Measurements from ENCODE around the gene LILRA1.
"Not testable (repeated sequence)": the region's sequence is repeated elsewhere in the genome, so short reads cannot be mapped to it uniquely, and the experiment has no call there.

The LILRA1 gene

DNA sequence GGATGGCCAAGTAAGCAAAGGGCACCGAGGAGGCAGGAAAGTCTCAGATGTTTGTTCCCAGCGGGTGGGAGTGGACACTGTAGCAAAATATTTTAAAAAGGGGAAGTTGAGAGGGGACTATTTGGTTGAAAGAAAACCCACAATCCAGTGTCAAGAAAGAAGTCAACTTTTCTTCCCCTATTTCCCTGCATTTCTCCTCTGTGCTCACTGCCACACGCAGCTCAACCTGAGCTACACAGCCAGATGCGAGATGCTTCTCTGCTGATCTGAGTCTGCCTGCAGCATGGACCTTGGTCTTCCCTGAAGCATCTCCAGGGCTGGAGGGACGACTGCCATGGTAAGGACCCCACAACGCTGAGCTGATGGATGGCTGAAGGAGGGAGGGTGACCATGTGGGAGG, at the start of gene LILRA1:
TSS of gene LILRA1 (plus strand) at position 188 of the 400 bp plus-strand sequence. CDS start 613 bp downstream, outside the sequence.
- not testable (repeated sequence) for DNase-seq (ENCODE audit: low read depth)

DNA sequence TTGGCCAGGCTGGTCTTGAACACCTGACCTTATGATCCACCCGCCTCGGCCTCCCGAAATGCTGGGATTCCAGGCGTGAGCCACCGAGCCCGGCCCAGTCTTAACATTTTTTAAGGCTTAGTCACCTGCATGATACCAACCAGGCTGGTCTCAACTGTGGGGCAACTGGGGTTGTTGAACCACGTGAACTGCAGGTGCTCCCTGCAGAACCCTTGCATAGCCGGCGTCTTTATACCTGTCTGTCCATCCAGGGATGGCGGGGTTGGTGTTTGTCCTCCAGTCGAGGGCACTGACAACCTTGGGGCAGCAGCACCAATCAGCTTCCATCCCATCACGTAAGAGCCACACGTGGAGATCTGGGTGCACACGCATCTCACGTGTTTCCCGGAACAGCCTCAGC, 44.6 kb upstream of the LILRA1 start:
- no peak for DNase-seq (ENCODE audit: low read depth)

- no peak for DNase-seq (ENCODE audit: low read depth)
These were observed 44.2 kb upstream of the LILRA1 start for GRCh38 chr19:54549224-54549623.

GRCh38 chr19:54551293-54551692, 42.1 kb upstream of the LILRA1 start:
- DNase-seq (ENCODE audit: low read depth): no peak

DNA sequence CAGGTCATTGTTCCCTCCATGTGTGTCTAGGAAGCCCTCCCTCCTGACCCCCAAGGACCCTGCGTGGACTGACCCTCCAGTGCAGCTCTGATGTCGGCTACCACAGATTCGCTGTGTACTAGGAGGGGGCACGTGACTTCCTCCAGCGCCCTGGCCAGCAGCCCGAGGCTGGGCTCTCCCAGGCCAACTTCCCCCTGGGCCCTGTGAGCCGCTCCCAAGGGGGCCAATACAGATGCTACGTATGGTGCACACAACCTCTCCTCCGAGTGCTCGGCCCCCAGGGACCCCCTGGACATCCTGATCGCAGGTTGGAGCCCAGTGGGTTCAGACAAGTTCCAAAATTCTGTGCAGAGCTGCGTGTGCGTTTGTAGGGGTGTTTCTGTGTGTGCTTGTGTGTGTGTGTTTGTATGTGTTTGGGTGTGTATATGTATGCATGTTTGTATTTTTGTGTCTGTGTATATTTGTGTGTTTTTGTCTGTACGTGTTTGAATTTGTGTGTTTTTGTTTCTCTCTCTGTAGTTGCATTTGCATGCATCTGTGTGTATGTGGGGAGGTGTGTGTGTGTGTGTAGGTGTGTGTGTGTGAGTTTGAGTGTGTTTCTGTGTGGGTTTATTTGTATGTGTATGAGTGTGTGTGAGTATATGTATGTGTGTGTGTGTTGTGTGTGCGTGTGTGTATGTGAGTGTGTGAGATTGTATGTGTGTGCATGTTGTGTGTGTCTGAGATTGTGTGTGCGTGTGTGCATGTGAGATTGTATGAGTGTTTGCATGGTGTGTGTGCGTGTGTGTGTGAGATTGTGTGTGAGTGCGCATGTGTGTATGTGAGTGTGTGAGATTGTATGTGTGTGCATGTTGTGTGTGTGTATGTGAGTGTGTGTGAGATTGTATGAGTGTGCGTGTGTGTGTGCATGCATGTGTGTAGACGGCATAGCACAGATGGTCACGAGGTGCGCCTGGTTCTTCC, 41.2 kb upstream of the LILRA1 start:
- no peak for DNase-seq (ENCODE audit: low read depth)

DNA sequence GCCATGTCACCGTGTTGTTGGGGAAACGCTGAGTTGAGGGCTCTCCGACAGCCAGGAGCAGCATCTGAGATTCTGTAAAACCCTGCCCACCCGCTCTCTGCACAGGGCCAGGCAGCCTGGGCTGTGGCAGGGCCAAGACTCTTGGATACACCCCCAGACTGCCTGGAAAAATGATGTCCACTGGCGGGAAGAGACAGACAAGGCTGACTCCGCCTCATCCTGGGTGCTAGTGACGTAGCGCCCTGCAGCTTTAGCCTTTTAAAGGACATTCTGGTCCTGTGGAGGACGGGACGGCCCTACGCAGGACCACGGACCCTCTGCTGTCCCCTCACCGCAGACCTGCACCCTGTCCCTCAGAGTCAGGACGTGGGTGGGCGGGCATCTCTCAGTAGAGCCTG, 40.5 kb upstream of the LILRA1 start:
- DNase-seq (ENCODE audit: low read depth): no peak

- DNase-seq (ENCODE audit: low read depth): no peak
These were observed 39.4 kb upstream of the LILRA1 start for GRCh38 chr19:54554006-54554405.

DNA sequence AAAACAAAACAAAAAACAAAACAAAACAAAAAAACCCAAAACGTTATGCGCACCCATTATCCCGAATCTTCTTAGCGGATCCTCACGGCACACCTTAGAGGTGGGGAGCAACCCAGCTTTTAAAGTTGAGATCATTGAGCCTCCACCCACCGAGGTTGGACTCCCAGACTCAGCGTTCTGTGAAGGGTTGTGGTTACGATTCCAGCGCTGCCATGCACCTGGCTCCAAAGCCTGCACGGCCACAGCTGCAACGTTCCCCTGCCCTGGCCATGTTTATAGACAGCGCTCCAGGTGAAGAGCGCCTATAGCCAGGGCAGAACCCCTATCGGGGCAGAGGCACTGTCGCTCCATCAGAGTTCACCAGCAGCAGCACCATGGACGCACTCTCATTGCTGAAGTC, 38.5 kb upstream of the LILRA1 start:
- no peak for DNase-seq (ENCODE audit: low read depth)

DNA sequence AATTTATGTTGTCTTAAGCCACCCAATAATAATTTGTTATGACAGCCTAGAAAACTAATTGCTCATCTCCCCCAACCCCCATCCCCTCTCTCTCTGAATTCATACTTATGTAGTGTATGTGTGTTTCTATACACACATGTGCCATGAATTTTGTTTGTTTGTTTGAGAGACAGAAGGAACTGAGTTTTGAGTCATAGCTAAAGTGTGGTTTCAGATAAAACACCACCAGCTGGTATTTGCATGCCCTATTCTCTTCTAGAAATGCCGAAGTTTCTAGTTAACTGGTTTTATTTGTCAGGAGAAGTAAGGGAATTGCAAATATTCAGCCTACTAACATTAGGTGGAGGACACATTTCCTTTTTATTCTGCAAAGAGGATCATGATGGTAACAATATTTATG, 37.2 kb upstream of the LILRA1 start:
- no peak for DNase-seq (ENCODE audit: low read depth)

DNA sequence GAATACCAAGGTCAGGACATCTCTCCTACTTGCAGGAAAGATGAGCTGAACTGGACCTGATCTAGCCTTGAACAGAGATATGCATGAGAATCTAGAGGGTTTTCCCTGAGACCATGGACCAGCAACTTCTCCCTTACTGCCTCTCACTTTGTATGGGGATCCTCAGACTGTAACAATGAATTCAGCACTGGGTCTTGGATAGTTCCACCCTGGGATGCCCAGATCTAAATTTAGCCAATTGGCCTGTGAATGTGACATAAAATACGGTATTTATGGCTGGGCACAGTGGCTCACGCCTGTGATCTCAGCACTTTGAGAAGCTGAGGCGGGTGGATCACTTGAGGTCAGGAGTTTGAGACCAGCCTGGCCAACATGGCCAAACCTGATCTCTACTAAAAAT, 35.1 kb upstream of the LILRA1 start:
- DNase-seq (ENCODE audit: low read depth): no peak

DNA sequence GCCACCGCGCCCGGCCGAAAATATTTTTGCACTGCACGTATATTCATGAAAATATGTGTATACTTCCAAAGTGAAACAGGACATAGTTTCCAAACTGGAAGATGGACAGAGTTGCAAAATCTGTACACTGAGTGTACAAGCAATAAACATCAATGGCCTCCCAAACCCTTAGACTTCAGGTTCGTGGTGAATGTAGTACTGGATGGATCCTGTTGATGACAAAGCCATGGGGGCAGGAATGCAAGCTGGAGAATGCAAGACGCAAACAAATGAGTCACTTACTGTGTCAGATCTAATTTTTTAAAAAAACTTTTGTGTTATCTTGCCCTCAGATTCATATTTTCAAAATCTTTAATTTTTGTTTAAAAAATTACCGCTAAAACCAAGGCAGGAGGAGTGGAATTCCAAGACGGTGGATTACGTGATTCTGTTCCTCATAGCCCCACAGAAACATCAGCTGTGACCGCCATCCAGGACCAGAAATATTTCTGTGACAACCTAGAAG, 32.5 kb upstream of the LILRA1 start:
- DNase-seq (ENCODE audit: low read depth): no peak

DNA sequence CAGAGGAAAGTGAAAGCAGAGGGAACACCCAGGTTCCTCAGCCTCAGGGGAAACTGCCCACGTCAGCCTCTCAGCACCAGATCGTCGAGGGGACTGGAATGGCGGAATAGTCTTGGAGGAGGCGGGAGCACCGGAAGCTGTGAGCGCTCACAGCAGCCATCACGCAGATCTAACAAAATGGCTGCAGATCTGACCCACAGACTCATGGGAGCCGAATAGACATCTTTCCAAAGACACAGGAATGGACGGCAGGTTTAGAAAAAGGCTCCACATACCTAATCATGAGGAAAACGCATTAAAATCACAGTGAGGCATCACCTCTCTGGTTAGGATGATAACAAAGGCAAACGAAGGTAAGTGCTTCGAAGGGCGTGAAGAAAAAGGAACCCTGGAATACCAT, 31.6 kb upstream of the LILRA1 start:
- no peak for DNase-seq (ENCODE audit: low read depth)

DNA sequence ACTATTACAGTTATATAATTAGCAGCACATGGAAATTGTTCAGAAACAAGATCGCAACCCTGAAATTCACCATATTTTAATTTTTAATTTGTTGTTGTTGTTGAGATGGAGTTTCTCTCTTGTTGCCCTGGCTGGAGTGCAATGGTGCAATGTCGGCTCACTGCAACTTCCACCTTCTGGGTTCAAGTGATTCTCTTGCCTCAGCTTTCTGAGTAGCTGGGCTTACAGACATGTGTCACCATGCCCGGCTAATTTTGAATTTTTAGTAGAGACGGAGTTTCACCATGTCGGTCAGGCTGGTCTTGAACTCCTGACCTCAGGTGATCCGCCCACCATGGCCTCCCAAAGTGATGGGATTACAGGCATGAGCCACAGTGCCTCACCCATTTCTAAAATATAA, 30.2 kb upstream of the LILRA1 start:
- not testable (repeated sequence) for DNase-seq (ENCODE audit: low read depth)

GRCh38 chr19:54570316-54570715, 23.1 kb upstream of the LILRA1 start:
- no peak for DNase-seq (ENCODE audit: low read depth)

DNA sequence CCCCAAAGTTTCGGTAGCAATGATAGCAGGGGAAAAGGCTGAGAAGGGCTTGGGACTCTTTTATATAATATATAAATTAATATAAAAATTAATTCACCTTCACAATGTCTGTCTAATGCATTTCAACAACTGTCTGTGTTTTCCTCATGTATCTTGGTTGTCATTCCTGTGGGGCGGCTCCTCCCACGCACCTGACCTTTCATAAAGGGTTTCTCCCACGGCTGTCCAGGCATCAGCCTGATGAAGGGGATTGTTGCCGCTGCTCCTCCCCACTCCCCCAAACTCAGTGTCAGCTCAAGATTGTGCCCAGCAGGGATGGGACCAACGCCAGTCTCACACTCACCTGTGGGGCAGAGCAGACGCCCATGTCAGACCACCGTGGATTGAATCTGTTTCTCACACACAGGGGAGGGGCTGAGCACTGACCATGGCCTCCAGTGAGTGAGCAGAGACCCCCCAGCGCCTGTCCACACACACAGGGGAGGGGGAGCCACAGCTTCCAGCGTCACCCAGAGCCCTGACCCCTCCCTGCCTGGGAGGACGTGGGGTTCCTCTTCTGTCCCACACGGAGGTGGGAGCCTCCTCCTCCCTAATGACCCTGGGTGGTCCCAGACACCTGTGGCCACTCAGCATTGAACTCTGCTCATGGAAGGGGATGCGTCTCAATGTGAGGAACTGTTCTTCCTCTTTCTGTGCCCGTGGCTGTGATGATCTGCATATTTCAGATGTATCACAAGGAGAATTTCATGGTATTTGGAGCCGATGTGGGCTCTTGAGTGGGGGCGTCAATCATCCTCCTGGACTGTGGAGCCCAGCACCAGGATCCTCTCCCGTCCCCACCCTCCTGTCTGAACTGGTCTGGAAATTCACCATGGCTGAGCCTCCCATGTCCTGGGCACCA, 21.5 kb upstream of the LILRA1 start:
- DNase-seq (ENCODE audit: low read depth): not testable (repeated sequence)

- DNase-seq (ENCODE audit: low read depth): no peak
These were observed 20.6 kb upstream of the LILRA1 start for GRCh38 chr19:54572696-54573311.

GRCh38 chr19:54573330-54573872, 20.0 kb upstream of the LILRA1 start, which contains the start of gene LILRA2:
Gene LILRA2, plus strand, starts transcription at chr19:54573790. Its CDS starts 89 bp downstream, at chr19:54573879.
- no peak for DNase-seq (ENCODE audit: low read depth)

GRCh38 chr19:54574051-54574450, 19.4 kb upstream of the LILRA1 start:
- DNase-seq (ENCODE audit: low read depth): no peak

- DNase-seq (ENCODE audit: low read depth): no peak
These were observed 18.8 kb upstream of the LILRA1 start for GRCh38 chr19:54574527-54575056.

GRCh38 chr19:54575205-54575604, 18.2 kb upstream of the LILRA1 start:
- DNase-seq (ENCODE audit: low read depth): not testable (repeated sequence)

DNA sequence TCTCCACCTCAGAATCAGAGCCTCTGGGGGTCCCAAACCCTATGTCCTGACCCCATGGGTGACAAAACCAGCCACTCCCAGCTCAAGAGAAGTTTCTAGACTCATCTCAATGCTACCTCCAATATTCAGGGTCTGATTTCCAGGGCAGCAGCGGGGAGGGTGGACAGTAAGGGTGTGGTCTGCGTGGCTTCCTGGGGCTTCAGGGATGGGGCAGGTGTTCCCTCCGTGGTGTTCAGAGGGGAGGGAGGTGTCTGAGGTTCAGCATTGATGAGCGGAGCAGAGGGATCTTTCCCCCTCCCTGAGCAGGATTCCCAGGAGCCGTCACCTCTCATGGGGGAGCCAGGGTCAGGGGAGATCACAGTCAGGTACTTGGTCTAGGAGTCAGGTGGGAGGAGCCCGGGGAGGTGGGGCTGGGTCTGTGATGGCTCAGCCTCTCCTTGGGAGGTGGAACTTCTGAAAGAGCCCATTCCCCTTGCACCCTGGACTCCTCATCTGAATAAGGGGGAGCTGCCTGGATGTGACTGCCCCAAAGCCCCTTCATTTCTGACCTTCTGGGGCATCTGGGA, 16.9 kb upstream of the LILRA1 start:
- no peak for DNase-seq (ENCODE audit: low read depth)

Data from amniotic epithelial cell (primary cell).